ENCODE measurements around the gene ANKEF1.

The ANKEF1 gene

GRCh38 chr20:10004900-10005299 lies 29.9 kb upstream of the ANKEF1 start:
- Histone ChIP-seq H3K4me3 (ENCODE audit: low read depth in 1 of 2, low read length in 1 of 2) (no peak overlapping the region), H3K4me1 (ENCODE audit: control insufficient read depth in 1 of 2, insufficient read depth in 1 of 2, low read depth in 1 of 2, low read length in 1 of 2) (no peaks in the 10 kb centered on the region), H3K36me3 (no peaks in the 10 kb centered on the region), H3K27ac (no peak overlapping the region), H3K27me3 (no peaks in the 10 kb centered on the region), H3K9me3 (no peaks in the 10 kb centered on the region)
- TF ChIP-seq CTCF (IDR thresholded peaks at IDR 0.05): no peak

- Histone ChIP-seq H3K27ac (no peak overlapping the region), H3K27me3 (no peaks in the 10 kb centered on the region), H3K4me1 (ENCODE audit: control insufficient read depth in 1 of 2, insufficient read depth in 1 of 2, low read depth in 1 of 2, low read length in 1 of 2) (no peaks in the 10 kb centered on the region), H3K4me3 (ENCODE audit: low read depth in 1 of 2, low read length in 1 of 2) (no peak overlapping the region), H3K9me3 (no peaks in the 10 kb centered on the region), H3K36me3 (no peaks in the 10 kb centered on the region)
- no peak for TF ChIP-seq CTCF (IDR thresholded peaks at IDR 0.05)
Observed at GRCh38 chr20:10005885-10006284, 28.9 kb upstream of the ANKEF1 start.

GRCh38 chr20:10006447-10007090 lies 28.2 kb upstream of the ANKEF1 start:
- Histone ChIP-seq H3K27ac (no peak overlapping the region), H3K9me3 (no peaks in the 10 kb centered on the region), H3K4me1 (ENCODE audit: control insufficient read depth in 1 of 2, insufficient read depth in 1 of 2, low read depth in 1 of 2, low read length in 1 of 2) (no peaks in the 10 kb centered on the region), H3K27me3 (no peaks in the 10 kb centered on the region), H3K4me3 (ENCODE audit: low read depth in 1 of 2, low read length in 1 of 2) (no peak overlapping the region), H3K36me3 (no peaks in the 10 kb centered on the region)
- TF ChIP-seq CTCF (IDR thresholded peaks at IDR 0.05): no peak

- Histone ChIP-seq H3K27ac (no peak overlapping the region), H3K4me3 (ENCODE audit: low read depth in 1 of 2, low read length in 1 of 2) (no peak overlapping the region), H3K36me3 (no peaks in the 10 kb centered on the region), H3K9me3 (no peaks in the 10 kb centered on the region), H3K4me1 (ENCODE audit: control insufficient read depth in 1 of 2, insufficient read depth in 1 of 2, low read depth in 1 of 2, low read length in 1 of 2) (no peaks in the 10 kb centered on the region), H3K27me3 (no peaks in the 10 kb centered on the region)
- no peak for TF ChIP-seq CTCF (IDR thresholded peaks at IDR 0.05)
Observed at GRCh38 chr20:10007158-10007557, 27.6 kb upstream of the ANKEF1 start.

GRCh38 chr20:10007747-10008146 lies 27.0 kb upstream of the ANKEF1 start:
- Histone ChIP-seq H3K4me1 (ENCODE audit: control insufficient read depth in 1 of 2, insufficient read depth in 1 of 2, low read depth in 1 of 2, low read length in 1 of 2) (no peaks in the 10 kb centered on the region), H3K27me3 (no peaks in the 10 kb centered on the region), H3K4me3 (ENCODE audit: low read depth in 1 of 2, low read length in 1 of 2) (no peak overlapping the region), H3K9me3 (no peaks in the 10 kb centered on the region), H3K27ac (no peak overlapping the region), H3K36me3 (no peaks in the 10 kb centered on the region)
- no peak for TF ChIP-seq CTCF (IDR thresholded peaks at IDR 0.05)
